SW 1271 (cell line): ENCODE measurements around the gene RNF125.
"Not testable (repeated sequence)": the region's sequence is repeated elsewhere in the genome, so short reads cannot be mapped to it uniquely, and the experiment has no call there.

ENCODE experiments used
- DNase-seq, 2 experiments: peaks; one replicate each; lab custom pipeline; 2025; lab: John Stamatoyannopoulos, UW

Gene RNF125

DNA sequence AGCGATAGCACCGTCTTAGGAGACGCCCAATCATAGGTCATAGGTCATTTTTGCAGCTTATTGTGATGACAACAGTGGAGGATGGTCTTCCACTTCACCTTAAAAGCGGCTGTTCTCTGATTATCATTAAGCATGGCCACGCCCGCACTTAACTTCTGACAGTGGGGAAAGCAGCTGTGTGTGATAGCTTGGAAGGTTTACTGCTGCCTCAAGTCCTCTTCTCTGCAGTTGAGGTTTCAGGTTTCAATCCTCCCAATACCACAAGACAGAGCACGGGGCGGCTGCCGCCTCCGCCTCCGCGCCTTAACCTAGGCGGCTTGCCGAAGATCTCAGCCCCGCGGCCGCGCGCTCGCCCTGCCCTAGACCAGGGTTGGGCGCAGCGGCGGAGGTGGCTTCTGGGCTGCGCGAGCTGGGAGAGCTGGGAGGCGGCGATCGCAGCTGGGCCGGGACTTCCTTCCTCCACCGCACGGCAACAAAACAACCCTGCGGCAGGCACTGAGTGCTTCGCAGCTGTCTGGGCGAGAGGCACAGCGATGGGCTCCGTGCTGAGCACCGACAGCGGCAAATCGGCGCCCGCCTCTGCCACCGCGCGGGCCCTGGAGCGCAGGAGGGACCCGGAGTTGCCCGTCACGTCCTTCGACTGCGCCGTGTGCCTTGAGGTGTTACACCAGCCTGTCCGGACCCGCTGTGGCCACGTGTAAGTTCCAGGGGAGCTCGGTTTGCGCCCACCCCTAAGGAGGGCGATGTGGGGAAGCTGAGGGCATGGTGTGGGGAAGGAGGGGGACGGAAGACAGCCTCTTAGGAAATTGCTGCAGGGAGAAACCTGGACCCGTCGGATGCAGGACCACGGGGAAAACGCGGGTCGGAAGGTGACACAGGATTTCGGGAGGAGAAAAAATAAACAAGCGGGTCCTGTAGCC, at the start of gene RNF125:
Gene RNF125 (plus strand): TSS at position 495 of the 920 bp plus-strand sequence. CDS start 39 bp downstream, at position 534.
- DNase-seq = peak in 1 of 2 experiments; percentile 16

DNA sequence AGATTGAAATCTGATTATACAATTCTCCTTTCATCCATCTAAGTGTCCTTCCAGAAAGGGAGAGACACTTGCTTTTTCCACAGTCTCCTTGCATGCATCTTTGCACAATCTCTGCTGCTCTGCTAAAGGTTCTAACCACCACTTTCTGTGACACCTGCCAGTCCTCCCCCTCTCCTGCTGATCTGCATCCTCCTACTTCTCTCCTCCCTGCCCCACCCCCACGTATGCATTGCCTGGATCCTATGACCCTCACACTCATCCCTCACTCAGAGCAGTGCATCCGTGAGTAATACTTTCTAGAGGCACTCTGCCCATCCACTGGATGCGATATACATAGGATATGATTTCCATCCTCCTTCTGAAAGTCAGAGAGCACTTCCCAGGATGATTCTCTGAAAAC, 48.0 kb upstream of the RNF125 start:
- DNase-seq = no peak

DNA sequence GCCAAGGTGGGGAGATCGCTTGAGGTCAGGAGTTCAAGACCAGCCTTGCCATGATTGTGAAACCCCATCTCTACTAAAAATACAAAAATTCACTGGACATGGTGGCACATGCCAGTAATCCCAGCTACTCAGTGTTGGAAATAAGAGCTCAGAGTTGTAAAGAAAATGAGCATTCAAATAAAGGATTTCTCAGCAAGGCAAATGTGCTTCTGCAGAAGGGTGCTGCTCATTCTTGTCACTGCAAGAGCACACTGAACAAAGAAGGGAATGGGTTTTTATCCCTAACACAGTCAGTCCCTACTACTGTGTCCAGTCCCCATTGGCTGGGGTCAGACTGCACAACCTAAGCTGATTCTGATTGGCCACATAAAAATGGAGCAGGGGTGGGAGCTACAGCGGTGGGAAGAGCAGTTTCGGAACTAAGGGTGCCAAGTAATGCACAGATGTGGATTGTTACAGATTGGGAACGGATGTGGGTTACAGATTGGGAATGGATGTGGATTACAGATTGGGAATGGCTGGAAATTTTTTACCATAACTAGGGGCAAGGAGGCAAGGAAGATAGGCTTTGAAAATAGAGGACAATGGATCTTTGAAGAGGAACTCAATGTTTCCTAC, 44.6 kb upstream of the RNF125 start:
- DNase-seq = no peak

DNA sequence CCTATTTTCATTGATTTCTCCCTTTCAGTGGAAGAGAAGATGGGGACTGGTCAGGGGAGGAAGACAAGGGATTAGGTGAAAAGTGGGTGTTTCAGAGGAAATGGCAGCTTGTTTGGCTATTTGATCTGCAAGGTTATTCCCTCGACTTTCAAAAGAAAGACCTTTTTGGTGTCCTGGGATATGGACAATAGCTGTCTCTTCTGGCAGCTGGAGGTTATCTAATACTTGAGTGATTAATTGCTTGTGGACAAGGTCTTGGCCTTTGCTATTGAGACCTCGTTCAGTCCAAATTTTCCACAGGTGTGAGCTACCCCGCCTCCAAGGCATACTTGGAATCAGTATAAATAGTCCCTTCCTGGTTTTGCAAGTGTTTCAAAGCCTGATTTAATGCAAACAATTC, 42.4 kb upstream of the RNF125 start:
- DNase-seq = no peak

DNA sequence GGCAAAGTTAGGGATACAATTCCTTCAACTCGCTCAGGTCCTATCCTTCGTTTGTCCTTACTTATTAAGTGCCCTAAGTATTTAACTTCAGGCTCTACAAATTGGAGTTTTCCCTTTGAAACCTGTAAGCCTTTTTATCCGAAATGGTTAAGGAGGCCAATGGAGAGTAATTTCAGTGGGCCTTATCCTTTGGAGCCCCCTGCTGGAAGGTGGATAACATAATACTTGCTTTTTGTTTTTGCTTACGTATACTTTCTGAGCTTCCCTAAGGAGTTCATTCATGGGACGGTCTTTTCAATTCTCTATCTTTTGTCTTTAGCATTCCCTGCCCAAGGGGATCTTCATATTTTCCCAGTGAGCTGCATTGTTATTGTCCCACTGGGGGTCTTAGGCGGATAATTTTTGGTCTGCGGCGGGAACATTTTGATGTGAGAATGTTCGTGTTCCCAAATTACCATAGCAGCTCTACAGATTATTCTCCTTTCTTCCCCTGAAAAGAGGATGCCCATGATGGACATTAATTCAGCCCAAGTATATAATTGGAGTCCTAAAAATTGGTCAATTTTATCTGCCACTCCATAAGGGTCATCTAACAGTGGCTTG, 41.3 kb upstream of the RNF125 start:
- DNase-seq = peak in 1 of 2 experiments; percentile 8

DNA sequence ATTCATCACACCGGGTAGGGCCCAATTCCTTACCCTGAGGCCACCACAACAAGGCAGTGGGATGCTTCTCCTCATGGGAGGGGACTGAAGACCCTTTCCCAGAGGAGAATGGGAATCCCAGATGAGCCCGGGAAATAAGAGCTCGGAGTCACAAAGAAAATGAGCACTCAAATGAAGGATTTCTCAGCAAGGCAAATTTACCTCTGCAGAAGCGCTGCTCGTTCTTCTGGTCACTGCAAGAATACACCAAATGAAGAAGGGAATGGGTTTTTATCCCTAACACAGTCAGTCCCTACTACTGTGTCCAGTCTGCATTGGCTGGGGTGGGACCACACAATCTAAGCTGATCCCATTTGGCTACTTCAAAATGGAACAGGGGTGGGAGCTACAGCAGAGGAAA, 40.0 kb upstream of the RNF125 start:
- no peak for DNase-seq

DNA sequence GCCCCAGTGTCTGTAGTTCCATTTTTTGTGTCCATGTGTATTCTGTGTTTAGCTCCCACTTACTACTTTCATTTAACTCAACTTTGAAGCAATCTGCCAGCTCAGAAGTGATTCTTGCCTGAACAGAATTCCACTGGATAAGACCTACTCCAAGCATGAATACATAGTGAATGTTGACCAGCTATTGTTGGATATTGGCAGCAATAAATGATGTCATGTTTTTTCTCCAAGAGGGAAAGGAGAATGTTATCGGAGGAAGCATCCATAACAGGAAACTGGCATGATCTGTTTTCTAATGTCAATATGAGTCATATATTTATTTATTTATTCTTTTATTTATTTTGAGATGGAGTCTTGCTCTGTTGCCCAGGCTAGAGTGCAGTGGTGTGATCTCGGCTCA, 38.9 kb upstream of the RNF125 start:
- no peak for DNase-seq

DNA sequence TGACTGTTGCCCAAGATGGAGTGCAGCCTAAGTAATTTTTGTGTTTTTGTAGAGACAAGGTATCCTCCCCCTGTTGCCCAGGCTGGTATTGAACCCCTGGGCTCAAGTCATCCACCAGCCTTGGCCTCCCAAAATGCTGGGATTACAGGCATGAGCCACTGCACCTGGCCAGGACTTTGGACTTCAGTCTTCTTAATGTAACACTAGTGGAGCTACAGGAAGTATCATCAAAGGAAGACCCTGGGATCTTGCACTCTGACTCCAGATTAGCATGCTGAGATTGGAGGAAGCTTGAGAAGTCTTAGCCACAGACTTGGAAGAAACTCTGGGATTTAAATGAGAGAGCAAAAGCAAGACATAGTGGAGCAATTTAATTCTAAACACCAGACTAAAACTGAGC, 37.8 kb upstream of the RNF125 start:
- DNase-seq = no peak

DNA sequence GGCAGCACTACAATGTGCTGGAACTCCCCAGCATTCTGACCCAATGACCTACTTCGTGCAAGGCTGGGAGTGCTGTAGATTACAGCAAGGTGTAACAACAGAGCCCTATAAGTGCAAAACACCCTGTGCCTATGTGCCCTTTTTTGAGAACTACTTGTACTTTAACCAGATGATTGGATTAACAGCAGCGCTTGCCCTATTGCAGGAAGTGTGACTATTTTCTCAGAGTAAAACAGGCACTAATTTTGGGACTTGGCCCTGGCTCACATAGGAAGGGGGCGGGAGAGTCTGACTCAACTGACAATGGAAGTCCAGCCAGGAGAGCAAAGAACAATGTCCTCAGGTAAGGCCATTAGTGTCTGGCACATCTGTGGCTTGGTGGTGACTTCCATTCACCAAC, 35.6 kb upstream of the RNF125 start:
- no peak for DNase-seq

DNA sequence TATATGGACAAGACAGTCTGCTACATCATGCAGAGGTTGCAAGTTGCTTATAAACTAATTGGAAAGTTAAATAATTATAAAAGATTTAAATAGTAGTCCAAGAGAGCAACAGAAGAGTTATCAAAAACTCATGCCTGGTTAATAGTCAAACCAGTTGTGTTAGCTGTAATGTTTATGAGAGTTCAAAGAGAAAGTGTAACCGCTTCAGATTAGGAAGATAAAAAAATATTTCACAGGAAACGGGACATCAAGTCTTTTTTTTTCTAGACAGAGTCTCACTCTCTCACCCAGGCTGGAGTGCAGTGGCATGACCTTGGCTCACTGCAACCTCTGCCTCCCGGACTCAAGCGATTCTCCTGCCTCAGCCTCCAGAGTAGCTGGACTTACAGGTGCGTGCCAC, 34.6 kb upstream of the RNF125 start:
- no peak for DNase-seq

DNA sequence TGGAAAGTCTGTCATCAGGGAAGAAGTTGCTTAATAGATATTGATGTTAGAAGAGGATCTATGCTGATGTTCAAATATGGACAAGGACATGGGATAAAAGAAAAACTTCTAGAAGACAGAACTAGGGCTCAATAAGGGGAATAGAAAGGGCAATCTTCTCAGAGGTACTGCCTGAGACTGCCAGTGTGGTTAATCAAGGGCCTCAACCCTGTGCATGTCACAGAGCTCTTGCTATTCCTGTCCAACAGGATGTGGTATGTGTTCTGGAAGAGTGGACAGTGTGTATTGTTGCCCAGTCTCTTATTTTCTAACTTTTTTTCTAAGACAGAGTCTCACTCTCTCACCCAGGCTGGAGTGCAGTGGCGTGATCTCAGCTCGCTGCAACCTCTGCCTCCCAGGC, 27.8 kb upstream of the RNF125 start:
- DNase-seq = no peak

DNA sequence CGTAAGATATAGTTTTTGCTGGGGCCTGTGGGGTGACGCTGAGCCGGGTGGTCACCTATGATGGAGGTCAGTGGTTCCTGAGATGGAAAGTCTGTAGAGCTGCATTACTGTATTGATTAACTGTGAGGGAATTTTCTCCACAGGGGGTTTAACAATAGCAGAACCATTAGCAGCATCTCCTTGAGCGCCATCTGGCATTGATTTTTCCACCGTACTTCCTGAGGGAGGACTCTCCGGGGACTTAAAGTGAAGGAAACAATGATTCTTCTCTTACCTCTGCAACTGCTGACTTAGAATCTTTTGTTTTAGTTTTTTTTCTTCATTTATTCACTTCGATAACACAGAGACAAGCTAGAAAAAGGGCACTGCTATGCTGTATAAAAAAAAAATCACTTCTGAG, 22.6 kb upstream of the RNF125 start:
- no peak for DNase-seq

DNA sequence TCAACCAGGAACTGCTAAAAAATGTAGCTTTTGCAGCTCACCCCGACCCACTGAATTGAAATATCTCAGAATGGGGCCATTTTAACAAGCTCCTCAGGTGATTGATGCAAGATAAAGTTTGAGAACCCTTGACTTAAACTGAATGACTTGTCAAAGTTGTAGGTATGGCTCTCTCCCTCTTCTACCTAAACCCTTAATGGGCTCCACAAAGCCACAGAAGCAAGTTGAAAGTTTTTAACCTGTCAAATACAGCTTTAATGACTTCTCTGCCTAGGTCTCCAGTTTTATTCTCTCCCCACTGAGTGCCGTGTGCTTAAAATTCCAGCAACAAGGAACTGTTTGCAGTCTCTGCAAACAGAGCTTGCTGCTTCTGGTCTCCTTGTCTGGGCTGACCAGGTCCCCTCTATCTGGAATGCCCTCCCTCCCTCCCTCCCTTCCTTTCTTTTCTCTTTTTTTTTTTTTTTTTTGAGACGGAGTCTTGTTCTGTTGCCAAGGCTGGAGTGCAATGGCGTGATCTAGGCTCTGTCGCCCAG, 19.7 kb upstream of the RNF125 start:
- DNase-seq = no peak

DNA sequence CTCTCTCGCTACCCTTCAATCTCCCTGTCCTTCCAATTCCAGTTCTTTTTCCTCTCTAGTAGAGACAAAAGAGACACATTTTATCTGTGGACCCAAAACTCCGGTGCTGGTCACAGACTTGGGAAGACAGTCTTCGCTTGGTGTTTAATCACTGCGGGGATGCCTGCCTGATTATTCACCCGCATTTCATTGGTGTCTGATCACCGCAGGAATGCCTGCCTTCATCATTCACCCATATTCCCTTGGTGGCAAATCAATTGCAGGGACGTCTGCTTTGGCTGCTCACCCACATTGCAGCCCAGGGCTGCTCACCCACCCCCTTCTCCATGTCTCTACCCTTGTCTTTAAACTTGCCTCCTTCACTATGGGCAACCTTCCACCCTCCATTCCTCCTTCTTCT, 17.5 kb upstream of the RNF125 start:
- not testable (repeated sequence) for DNase-seq

DNA sequence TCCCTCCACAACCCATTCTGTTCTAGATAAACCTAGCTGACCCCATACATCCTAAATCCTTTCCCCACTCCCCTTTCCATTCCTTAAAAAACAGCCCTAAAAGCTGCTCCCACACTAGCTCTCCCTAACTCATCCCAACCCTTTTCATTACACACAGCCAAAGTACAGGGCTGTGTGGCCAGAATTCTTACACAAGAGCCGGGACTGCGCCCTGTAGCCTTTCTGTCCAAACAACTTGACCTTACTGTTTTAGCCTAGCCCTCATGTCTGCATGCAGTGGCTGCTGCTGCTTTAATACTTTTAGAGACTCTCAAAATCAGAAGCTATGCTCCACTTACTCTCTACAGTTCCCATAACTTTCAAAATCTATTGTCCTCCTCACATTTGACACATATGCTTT, 14.8 kb upstream of the RNF125 start:
- DNase-seq = not testable (repeated sequence)

DNA sequence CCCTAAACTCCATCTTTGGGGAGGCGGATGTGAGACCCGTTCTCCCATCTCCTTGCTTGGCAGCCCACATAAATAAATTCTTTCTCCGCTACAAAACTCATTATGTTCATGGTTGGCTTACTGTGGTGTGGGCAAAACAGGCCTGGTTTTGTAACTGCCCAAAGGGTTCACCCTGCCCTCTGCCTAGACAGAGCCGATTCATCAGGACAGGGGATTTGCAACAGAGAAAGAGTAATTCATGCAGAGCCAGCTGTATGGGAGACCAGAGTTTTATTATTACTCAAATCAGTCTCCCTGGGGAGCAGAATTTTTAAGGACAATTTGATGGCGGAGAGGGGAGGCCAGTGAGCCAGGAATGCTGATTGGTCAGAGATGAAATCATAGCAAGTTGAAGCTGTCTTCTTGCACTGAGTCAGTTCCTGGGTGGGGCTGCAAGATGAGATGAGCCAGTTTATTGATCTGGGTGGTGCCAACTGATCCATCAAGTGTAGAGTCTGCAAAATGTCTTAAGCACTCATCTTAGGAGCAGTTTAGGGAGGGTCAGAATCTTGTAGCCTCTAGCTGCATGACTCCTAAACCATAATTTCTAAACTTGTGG, 8.4 kb upstream of the RNF125 start:
- no peak for DNase-seq

DNA sequence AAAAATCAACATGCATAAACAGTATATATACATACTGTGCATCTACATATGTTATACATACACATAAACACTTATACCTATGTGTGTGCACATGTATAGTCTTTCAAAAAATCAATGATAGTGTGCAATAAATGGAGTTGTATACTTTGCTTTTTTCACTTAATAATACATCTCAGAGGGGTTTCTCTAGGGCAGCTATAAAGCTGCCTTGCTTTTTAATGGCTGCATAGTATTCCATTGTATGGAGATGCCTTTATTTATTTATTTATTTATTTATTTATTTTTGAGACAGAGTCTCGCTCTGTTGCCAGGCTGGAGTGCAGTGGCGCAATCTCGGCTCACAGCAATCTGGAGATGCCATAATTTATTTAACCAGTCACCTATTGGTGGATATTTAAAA, 7.4 kb upstream of the RNF125 start:
- no peak for DNase-seq

DNA sequence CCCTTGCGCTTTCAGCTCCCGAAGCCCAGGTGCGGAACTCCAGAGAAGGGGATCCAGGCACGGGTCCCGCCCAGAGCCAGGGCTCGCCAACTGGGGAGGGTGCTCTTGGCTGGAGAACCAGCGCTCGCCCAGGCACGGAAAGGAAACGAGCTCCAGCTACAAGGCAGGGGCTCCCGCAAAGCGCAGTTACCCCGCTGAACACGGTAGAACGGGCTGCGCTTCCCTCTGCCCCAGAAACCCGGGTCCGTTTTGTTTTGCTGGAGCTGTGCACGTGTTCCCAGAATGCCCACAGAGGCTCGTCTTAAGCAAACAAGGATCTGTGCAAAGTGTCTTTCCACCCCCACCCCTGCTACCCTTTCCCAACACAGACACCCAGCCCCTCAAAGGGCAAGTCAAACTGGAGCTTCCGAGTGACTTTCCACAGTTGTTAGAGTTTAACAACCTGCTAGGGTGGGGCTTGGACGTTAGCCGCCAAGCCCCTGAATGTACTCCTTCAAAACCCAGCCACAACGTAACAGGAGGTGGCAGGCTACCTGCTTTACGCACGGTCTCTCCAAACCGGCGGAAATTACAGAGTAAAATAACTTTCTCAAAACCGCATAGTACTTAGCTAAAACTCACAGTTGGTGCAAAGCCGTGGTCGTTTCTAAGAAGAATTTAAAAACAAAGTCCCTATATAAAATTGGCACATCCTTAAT, 775 bp downstream of the RNF125 start:
- DNase-seq = no peak

DNA sequence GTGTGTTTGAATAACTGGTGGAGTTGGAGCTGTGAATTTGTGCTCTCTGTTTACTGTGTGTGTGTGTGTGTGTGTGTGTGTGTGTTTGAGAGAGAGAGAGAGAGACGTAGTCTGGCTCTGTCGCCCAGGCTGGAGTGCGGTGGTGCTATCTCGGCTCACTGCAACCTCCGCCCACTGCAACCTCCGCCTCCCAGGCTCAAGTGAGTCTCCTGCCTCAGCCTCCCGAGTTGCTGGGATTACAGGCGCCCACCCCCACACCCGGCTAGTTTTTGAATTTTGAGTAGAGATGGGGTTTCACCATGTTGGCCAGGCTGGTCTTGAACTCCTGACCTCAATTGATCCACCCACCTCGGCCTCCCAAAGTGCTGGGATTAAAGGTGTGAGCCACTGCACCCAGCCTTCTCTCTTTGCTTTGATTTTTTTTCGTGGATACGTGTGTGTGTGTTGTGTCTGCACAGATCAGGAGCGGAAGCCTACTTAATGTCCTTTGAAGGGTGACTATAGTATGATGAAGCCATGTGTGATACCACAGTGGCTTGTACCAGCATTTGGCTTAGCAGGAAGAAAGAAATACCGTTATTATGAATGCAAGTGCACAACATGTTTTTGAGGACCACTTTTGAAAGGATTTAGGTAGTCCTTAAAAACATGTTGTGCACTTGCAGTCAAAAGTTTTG, 1.5 kb downstream of the RNF125 start:
- not testable (repeated sequence) for DNase-seq

DNA sequence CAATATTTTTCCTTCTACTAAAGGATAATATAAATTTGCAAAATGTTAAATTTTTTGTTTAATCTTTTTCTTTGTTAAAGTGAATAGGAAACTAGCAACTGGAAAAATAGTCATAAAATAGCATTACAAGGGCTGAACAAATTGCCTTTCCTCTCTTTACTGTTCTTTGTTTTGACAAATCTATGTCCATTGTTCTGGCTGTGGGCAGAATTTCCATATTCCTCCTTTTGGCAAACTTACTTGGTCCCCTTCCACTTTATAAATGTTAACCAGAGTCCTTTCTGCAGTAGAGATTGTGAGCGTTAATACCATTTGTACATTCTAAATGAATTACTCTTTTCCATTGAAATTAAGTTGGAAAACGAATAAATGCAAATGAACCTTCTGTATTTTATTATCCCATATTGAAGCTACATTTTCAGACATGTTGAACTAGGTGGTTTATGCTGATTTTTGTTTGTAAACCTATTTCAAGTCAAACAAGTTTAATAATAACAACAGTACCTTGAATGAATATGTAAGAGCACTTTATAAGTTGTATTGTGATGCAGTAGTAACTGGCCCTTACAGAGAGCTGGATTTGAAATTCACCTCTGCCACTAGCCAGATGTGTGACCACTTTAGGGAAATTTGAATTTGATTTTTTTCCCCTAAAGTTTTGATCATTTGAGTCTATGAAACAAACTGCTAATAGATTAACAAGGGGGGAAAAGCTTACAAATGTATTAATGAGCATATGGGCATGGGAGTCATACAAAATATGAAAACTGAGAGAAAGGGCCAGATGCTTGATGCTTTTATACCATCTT, 3.3 kb downstream of the RNF125 start:
- no peak for DNase-seq
